ENCODE data around the gene PLAA.
"Not testable (repeated sequence)": the region's sequence is repeated elsewhere in the genome, so short reads cannot be mapped to it uniquely, and the experiment has no call there.

The PLAA gene

GRCh38 chr9:26928902-26929495, 18.0 kb downstream of the PLAA start:
- no peak for DNase-seq

DNA sequence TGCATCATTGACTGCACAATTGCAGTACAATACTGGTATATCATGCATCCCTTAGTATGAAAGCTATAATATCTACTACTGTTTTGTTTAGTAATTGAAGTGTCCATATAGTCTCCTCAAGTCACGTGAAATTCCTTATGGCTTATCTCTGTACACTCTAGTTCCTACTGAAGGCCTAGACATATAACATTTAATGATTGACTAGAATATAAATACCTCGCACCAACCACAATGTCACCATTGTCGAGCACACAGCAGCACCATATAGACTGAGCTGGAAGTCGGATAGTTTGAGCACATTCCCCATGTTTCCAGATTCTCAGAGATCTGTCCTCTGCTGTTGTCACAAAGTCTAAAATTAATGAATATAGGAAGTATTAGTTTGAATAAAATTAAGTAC, 21.4 kb downstream of the PLAA start:
- DNase-seq: no peak

DNA sequence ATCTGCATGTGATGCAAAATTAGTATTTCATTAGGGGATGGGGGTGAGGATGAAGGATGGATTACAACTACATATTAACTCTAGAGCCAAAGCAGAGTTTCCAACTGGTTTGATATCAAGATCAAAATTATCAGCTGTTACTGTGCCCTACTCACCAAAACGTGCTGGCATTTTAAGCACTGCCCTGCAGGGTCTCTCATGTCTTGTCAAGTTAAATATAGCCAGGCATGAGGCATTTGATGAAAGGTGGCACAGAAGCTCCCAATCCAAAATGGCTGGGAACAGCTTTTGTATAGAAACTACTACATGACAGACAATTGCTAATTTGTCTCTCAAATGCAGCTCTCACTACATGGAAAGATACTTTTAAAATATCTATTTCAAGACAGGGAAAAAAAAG, 27.3 kb downstream of the PLAA start:
- DNase-seq: no peak

DNA sequence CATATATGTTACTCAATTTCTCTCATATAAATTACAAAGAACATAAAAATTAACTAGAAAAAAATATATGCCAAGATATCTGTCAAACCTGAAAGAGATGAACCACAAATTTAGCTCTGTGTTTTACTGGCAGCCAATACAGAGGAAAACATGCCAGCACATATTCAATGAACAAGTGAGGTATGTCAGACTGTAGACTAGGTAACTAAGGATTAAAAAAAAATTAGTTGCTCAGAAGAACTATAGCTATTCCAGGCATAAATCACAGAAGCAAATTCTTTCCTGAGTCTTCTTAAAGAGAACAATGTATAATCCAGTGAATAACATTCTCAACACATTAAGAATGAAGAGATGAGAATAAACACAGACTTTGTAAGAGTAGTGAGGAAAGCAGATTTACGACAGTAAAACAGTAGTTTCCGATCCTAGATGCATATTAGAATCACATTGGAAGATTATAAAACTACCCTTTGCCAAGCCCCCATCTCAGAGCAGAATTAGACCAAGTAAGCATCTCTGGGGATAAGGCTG, 33.8 kb downstream of the PLAA start:
- DNase-seq: no peak

GRCh38 chr9:26904671-26905070, 42.4 kb downstream of the PLAA start:
- DNase-seq: no peak

DNA sequence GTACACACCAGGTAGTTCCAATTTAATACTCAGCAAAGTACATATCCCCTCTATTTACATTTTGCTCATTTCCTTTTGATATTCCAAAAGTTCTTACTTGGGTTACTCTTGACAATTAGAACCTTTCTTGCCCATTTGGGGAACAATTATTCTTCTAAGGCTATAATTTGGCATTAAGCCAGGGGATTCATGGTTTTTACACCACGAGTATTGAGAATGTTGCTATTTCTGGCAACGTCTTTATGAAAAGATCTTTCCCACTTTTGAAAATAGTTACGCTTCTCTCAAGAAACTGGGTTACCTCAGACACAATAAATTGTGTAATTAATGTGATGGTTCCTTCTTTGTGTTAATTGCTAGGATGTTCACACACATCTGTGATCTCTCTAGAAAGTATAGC, 43.0 kb downstream of the PLAA start:
- no peak for DNase-seq

DNA sequence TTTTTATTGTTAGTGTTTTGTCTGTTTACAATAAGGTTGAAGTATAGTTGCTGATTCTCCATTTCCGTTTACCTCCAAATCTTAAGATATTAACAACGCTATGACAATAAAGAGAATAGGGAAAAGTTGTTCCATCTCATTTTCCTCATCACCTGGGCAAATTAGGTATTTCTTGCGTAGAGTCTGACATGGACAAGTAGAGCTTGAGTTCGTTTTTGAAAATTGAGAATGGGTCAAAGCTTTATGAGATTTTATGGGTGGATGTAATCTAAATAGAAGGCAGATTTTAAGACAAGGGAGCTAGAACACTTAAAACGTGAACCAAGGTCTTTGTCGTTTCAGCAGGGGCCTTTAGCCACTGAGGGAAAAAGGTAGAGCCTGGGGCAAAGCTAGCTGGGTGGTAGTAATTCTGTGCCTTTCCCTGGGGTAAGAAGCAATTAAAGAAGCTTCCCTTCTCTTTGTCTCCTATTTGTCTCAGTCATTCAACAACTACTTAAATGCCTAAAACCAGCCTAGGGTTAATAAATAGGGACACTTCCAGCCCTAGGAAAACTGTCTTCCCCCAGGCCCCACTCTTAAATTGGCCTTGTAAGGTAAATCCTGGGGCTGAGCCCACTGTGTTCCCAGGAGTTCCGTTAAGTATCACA, 53.9 kb downstream of the PLAA start:
- no peak for DNase-seq

GRCh38 chr9:26892251-26893029, 54.6 kb downstream of the PLAA start, which contains the start of gene CAAP1:
Gene CAAP1 (minus strand): TSS chr9:26892802. CDS start chr9:26892715, 87 bp downstream.
- peak; percentile 70 for DNase-seq

DNA sequence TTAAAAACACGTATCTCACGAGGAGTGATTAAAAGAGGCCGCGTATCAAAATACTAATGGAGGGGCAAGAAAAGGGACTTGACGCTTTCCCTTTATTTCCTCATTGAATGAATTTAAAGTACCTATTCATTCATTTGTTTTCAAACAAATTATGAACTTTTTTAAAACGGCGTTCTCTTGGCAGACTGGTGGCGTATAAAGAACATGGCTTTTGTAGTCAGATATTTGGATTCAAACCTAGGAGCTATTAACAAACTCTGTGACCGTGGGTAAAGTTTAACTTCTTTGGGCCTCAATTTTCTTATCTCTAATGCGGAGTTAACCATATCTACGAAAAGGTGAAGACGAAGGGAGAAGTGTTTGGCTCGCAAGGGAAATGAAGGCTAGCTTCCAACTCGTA, 55.3 kb downstream of the PLAA start:
- no peak for DNase-seq

- DNase-seq: no peak
Measured at GRCh38 chr9:26888271-26888670, 58.8 kb downstream of the PLAA start.

DNA sequence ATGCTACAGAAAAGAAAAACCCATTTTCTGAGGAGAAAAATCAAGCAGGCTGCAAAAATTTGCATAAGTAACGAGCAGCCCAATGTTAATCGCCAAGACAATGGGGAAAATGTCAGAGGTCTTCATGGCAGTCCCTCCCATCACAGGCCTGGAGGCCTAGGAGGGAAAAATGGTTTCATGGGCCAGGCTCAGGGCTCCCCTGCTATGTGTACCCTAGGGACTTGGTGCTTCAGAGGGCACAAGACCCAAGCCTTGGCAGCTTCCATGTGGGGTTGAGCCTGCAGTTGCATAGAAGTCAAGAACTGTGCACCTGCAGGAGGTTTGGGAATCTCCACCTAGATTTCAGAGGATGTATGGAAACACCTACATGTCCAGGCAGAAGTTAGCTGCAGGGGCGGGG, 64.9 kb downstream of the PLAA start:
- no peak for DNase-seq

DNA sequence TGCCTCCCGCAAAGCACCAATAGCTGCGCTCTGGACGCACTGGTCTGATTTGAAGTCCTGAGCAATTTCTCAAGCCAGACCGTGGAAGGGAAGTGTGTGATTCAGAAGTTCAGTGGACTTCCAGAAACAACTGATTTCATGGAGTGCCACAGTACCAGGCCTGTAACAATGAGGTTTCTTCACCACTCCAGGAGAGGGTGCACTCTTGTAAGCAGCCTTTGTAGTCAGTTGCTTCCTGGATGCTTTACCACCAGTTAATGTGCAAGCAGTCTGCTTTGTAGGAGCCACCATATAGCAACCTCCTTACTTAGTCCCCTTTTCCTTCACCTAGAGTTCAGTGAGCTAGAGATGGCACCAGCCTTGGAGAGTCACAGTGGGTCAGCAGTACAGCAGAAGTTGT, 66.8 kb downstream of the PLAA start:
- no peak for DNase-seq

DNA sequence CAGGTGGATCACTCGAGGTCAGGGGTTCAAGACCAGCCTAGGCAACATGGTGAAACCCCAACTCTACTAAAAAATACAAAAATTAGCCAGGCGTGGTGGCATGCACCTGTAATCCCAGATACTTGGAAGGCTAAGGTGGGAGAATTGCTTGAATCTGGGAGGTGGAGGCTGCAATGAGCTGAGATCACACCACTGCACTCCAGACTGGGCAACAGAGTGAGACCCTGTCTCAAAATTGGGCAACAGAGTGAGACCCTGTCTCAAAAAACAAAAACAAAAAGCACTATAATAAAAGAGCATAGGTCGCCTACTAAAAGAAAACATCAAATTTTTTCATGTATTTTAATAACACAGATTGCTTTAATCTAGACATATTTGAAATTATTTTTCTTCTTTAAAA, 71.9 kb downstream of the PLAA start:
- not testable (repeated sequence) for DNase-seq

DNA sequence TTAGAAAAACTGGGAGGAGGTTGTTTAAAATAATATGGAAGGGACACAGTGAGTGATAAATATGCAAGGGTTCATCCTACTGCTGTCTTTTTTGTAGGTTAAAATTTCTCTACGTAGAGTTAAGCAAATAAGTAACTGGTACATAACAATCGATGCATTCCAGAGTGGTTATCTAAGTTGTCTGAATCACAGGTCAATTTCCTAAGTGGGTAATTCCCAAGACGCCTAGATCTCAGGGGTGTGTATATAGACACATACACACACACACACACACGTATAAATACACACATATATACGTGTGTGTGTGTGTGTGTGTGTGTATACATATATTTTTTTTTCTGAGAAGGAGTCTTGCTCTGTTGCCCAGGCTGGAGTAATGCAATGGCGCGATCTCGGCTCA, 76.8 kb downstream of the PLAA start:
- DNase-seq: no peak

DNA sequence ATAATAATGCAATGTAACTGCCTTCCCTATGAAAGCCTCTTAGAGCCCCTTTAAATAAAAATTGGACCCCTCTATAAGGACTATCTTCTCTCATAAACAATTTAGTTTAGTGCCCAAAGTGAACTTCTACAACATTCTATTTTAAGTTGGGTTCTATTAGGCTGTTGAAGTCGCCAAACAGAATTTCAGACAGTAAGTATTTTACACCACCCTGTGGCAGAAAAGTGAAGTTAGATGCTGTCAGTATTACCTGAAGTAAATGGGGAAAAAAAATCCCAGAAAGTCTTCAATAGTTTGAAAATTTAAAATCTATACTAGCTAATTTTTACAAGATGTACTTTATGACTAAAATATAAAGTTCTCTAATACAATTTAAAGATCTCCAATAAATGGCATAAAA, 84.0 kb downstream of the PLAA start:
- DNase-seq: no peak

DNA sequence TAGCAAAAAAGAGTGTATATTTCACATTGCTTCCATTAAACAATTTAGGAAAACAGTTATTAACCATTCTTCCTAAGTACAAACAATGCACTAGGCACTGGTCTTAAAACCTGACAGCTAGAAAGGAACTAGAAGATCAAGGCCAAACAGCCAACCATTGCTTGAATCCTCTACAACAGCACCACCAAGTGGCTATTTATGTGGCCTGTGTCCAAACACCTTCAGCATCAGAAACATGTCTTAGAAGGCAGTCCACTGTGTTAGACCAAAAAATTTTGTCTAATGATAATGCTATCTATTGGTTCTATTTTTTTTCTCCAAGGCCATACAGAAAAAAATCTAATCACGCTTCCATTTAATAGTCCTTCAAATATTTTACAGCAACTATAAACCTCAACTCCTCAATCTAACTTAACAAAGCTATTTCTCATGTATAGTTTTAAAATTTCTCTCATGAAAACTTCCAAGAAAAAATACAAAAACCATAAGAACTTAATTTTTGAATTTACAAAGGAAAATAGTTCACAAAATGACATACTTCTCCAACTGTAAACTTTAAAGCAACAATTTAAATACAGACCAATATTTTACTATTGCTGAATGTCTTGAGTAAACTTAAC, 90.5 kb downstream of the PLAA start:
- DNase-seq: peak; percentile 59
